ENCODE results near the gene SPRYD3.

Gene SPRYD3

DNA sequence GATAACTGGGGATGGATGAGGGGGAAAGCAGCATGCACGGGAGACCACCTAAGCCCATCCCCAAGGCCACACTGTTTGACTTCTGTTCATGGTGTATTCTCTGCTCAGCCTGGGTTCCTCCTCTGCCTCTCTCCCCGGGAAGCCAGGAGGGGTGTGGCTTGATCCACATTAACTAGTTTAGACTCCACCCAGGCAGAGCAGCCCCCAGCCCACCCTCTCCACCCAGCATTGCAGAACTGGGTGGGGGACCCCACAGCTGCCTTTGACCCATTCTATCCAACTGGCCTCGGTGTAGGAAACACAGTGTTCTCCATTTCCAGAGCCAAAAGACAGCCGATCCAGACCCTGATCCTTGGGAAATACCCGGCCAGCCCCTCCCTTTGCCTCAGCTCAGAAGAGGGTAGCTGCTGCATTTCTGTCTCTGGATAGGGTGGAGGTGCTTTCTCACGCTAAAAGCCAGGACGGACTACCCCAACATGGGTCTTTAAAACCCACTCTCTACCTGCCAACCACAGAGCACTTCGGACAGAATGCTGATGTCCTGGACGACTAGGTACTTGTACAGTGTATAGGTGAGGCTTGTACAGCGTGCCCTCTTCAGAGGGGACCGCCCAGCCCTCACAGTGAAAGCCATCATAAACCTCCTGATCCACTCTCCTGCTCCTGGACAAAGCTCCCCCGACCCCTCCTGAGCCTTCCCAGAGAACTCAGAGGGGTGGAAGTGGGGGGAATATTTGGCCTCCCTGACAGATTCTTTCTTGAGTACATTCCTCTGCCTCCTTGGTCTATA lies 9.4 kb downstream of the SPRYD3 start:
- no peak for DNase-seq (ENCODE audit: insufficient read length, low spot score)
- TF ChIP-seq POLR2AphosphoS5 (IDR thresholded peaks at IDR 0.05; ENCODE audit: low read depth, low read length) (no peak), POU2F2 (IDR thresholded peaks at IDR 0.05; ENCODE audit: low read depth, low read length) (no peak), POLR2A (IDR thresholded peaks at IDR 0.05; ENCODE audit: low read depth, low read length) (no peak), PAX5 (IDR thresholded peaks at IDR 0.05; ENCODE audit: insufficient read depth, low read length, severe bottlenecking) (no peak), SPI1 (IDR thresholded peaks at IDR 0.05; ENCODE audit: low read depth, low read length) (no peak), TAF1 (IDR thresholded peaks at IDR 0.05; ENCODE audit: low read depth, low read length) (no peak)
- no peak for FAIRE-seq

DNA sequence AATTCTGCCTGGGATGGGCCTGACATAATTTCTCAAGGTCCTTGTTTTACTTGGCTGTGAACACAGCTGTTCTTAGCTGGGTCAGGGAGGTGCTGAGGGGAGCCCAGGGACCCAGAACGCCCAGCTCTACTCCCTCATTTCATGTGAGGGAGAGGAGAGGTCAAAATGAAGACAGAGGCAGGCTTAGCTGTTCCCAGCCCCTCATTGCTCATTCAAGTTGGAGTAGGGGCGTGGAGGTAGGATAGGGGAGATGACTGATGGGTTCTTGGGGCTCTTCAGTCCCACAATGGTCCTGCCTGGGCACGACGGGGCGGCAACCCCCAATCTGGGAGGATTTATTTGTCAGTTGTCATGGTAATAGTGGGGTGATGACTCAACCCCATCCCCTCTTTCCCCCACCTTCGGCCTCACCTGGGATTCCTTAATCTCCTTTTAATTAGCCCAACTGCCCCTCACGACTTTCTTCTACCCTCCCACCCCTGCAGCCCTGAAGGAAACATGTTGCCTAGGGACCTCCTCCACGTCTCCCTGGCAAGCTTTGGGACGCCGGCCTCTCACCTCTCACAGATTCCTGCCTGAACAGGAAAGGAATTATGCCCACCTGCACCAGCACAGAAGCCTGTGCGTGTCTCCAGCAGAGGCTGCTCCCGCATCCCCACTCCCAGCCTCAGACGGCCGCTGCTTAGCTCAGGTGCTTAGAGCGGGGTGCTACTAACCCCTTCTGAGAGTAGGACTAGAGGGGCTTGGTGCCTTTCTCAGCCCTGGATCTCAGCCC lies 10.2 kb downstream of the SPRYD3 start:
- no peak for TF ChIP-seq POU2F2 (IDR thresholded peaks at IDR 0.05; ENCODE audit: low read depth, low read length)
- TF ChIP-seq POLR2AphosphoS5 (IDR thresholded peaks at IDR 0.05; ENCODE audit: low read depth, low read length), result no peak
- TF ChIP-seq SPI1 (IDR thresholded peaks at IDR 0.05; ENCODE audit: low read depth, low read length), result no peak
- TF ChIP-seq TAF1 (IDR thresholded peaks at IDR 0.05; ENCODE audit: low read depth, low read length), result no peak
- TF ChIP-seq PAX5 (IDR thresholded peaks at IDR 0.05; ENCODE audit: insufficient read depth, low read length, severe bottlenecking), result no peak
- no peak for TF ChIP-seq POLR2A (IDR thresholded peaks at IDR 0.05; ENCODE audit: low read depth, low read length)
- DNase-seq (ENCODE audit: insufficient read length, low spot score), result no peak
- no peak for FAIRE-seq

DNA sequence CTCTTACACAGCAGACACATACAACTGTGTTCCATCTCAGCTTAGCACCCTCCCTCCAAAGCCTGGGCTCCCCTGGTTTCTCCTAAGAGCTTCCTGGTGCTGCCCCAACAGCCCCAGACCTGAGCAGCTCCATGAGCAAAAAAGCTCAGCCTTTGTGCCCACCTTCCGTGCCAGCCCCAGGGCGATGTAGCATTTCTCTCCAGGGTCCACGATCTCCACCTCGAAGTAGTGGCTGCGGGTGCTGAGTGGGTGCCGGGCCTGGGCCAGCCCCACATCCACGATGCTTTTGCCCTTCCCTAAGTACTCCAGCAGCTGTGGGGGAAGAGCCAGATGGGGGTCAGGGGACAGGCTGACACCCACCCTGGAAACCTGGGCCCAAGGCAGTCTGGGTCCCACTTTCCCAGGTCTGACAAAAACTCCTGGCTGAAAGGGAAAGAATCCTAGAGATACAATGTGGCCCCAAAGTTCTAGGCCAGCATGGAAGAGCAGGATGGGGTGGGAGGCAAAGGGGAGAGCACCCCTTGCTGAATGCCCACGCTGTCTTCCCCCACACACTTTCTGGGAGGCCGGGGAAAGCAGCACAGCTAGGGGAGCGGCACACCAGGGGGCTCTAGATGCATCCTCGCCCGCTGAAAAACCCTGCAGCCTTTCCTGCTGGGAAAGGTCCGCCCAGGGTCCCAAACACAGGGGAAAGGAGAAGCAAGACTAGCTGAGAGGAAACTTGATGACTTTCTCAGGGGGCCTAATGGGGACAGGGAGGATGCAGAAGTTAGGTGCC lies 11.0 kb downstream of the SPRYD3 start:
- FAIRE-seq (no peak), DNase-seq (ENCODE audit: insufficient read length, low spot score) (no peak)
- TF ChIP-seq SPI1 (IDR thresholded peaks at IDR 0.05; ENCODE audit: low read depth, low read length) (no peak), POU2F2 (IDR thresholded peaks at IDR 0.05; ENCODE audit: low read depth, low read length) (no peak), POLR2AphosphoS5 (IDR thresholded peaks at IDR 0.05; ENCODE audit: low read depth, low read length) (no peak), POLR2A (IDR thresholded peaks at IDR 0.05; ENCODE audit: low read depth, low read length) (no peak), PAX5 (IDR thresholded peaks at IDR 0.05; ENCODE audit: insufficient read depth, low read length, severe bottlenecking) (no peak), TAF1 (IDR thresholded peaks at IDR 0.05; ENCODE audit: low read depth, low read length) (no peak)

DNA sequence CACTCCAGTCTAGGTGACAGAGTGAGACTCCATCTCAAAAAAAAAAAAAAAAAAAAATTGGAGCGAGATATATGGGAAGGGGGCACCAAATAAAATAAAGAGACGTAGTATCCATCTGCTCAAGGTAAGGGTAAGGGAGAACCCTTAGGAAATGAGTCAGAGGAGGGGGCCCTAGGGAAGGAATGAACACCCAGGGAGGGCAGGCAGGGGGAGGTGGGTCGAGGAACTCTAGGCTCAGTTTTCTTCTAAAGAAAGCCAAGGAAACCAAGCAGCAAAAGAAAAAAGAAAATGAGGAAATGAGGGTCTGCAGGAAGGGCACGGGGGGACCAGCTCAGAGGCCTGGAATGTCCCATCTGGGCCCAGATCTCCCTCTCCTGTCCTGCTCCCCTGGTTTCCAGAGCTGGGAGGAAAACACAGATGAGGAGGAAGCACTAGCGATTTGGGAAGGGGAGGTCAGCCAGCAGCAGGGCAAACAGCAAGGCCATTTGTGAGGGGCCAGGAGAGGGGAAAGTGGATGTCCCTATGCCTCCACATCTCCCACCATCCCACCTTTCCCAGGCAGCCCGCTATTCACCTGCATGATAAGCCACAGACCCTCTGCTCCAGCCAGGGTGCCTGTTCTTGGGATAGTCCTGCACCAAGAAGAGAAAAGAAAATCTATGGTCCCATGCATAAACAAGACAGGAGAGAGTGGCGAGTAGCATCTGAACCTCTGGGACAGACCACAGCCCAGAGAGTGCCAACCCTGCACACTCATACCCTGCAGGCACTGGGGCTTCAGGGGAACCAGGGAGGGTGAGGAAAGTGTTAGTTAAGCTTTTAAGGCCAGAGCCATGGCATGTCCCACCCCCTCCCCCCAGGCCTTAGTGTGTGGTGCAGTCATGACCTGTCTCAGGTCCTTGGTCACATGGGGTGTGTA lies 11.9 kb downstream of the SPRYD3 start:
- DNase-seq (ENCODE audit: insufficient read length, low spot score) (no peak), FAIRE-seq (no peak)
- TF ChIP-seq POLR2AphosphoS5 (IDR thresholded peaks at IDR 0.05; ENCODE audit: low read depth, low read length), result no peak
- TF ChIP-seq TAF1 (IDR thresholded peaks at IDR 0.05; ENCODE audit: low read depth, low read length), result no peak
- no peak for TF ChIP-seq POU2F2 (IDR thresholded peaks at IDR 0.05; ENCODE audit: low read depth, low read length)
- TF ChIP-seq POLR2A (IDR thresholded peaks at IDR 0.05; ENCODE audit: low read depth, low read length), result no peak
- TF ChIP-seq SPI1 (IDR thresholded peaks at IDR 0.05; ENCODE audit: low read depth, low read length), result no peak
- TF ChIP-seq PAX5 (IDR thresholded peaks at IDR 0.05; ENCODE audit: insufficient read depth, low read length, severe bottlenecking), result no peak

DNA sequence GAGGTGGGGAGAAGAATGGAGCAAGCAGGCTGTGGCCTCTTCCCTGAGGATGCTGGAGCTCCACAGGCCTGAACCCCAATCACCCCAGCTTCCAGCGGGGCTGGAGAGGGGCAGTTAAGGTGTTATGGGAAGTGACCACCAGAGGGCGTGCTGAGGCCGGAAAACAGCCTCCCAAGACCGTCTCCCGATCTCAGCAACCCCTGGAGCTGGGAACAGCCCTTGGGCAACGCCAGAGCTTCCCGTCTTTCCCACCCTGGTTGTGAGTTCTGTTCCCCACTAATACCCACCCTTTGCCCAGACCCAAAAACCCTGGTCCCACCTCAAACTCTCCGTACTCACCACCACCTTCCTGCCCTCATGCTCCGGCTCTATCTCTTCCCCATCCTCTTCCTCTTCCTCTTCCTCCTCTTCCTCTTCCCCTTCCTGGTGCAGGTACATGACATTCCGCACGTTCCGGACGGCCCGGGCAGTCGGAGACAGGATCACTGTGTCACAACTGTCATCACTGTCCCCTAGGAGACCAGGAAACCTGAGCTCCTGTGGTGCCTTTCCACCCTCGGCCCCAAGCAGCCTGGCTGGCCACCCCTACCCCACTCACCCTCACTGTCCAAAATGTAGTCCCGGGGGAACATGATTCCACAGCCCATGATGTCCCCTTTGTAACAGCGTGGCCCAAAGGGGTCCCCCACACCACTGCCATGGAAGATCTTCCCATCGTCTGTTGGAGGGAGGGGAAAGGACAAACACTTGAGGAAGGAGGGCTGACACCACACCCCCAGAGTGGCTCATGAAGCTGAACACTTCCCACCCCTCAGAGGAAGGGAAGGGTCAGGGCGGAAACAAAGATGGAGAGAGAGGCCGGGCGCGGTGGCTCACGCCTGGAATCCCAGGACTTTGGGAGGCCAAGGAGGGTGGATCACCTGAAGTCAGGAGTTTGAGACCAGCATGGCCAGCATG lies 12.9 kb downstream of the SPRYD3 start:
- FAIRE-seq, result peak; percentile 92
- DNase-seq (ENCODE audit: insufficient read length, low spot score), result peak; percentile 86
- no peak for TF ChIP-seq SPI1 (IDR thresholded peaks at IDR 0.05; ENCODE audit: low read depth, low read length)
- no peak for TF ChIP-seq POLR2A (IDR thresholded peaks at IDR 0.05; ENCODE audit: low read depth, low read length)
- no peak for TF ChIP-seq PAX5 (IDR thresholded peaks at IDR 0.05; ENCODE audit: insufficient read depth, low read length, severe bottlenecking)
- TF ChIP-seq TAF1 (IDR thresholded peaks at IDR 0.05; ENCODE audit: low read depth, low read length), result no peak
- no peak for TF ChIP-seq POU2F2 (IDR thresholded peaks at IDR 0.05; ENCODE audit: low read depth, low read length)
- TF ChIP-seq POLR2AphosphoS5 (IDR thresholded peaks at IDR 0.05; ENCODE audit: low read depth, low read length), result no peak

DNA sequence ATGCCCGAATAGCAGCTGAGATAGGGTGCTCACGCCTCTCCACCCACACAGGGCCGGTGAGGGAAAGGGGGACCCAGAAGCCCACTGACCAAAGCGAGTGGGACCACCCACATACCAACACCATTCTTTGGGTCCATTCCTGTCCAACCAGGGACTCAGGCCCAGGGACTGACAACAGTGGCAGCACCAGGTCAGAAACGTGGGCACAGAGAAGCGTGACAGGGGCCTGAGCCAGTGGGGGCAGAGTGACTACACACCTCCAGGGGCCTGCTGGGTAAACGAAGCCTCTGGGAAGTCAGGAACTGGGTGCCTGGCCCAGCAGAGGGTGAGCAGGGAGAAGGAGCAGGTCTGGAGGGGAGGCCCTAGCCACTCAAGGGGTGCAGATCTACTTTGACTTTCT lies 13.7 kb downstream of the SPRYD3 start:
- FAIRE-seq, result no peak
- TF ChIP-seq PAX5 (IDR thresholded peaks at IDR 0.05; ENCODE audit: insufficient read depth, low read length, severe bottlenecking), result no peak
- no peak for TF ChIP-seq POLR2AphosphoS5 (IDR thresholded peaks at IDR 0.05; ENCODE audit: low read depth, low read length)
- TF ChIP-seq TAF1 (IDR thresholded peaks at IDR 0.05; ENCODE audit: low read depth, low read length), result no peak
- no peak for TF ChIP-seq POU2F2 (IDR thresholded peaks at IDR 0.05; ENCODE audit: low read depth, low read length)
- TF ChIP-seq POLR2A (IDR thresholded peaks at IDR 0.05; ENCODE audit: low read depth, low read length), result no peak
- TF ChIP-seq SPI1 (IDR thresholded peaks at IDR 0.05; ENCODE audit: low read depth, low read length), result no peak
- DNase-seq (ENCODE audit: insufficient read length, low spot score), result no peak

DNA sequence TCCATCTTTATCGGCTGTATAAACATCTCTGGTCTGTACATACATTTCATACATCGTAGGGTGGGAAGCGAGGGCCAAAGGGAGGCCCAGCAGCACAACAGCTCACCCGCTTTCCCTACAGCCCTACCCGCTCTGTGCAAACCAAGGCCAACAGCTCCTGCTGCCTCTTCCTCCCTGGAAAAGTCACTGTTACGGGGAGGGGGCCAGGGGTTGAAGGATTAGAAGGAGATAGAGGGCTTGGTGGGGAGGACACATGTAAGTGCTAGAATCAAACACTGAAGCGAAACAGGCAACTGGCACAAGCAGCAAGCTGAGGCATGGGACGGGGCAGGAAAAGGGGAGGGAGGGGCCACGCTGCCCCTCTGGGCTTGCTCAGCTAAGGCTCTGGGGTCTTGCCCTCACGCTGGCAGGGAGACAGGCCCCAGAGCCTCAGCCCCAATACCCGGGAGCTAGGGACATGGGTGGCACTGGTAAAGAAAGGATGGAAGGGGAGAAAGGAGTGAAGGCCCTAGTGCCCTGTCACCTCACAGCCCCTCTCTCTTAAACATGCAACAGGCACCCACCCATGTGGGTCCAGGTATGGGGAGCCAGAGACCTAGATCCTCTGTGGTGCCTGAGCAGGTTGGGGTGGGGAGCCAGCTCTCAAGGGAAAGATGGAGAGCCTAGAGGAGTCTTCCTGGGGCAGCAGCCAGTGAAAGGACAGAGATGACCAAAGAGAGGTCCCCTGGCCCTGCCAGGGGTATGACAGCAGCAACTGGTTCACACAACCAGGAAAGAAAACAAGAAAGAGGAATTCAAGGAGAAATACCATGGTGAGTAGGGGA lies 14.4 kb downstream of the SPRYD3 start:
- no peak for TF ChIP-seq POLR2AphosphoS5 (IDR thresholded peaks at IDR 0.05; ENCODE audit: low read depth, low read length)
- TF ChIP-seq POLR2A (IDR thresholded peaks at IDR 0.05; ENCODE audit: low read depth, low read length), result no peak
- no peak for TF ChIP-seq SPI1 (IDR thresholded peaks at IDR 0.05; ENCODE audit: low read depth, low read length)
- no peak for FAIRE-seq
- DNase-seq (ENCODE audit: insufficient read length, low spot score), result no peak
